Mesothelial cell of epicardium (in vitro differentiated cells): ENCODE measurements around the gene PRKACG. TPM values are rescaled to one million over a fixed set of nuclear protein-coding genes. Genes with fewer than 3 reads are reported as not detected.
"Not testable (repeated sequence)": the region's sequence is repeated elsewhere in the genome, so short reads cannot be mapped to it uniquely, and the experiment has no call there.

Experiments used
- DNase-seq, 2 experiments: peaks; one replicate each; pipeline ENCODE4 v3.0.0; 2021; ENCODE audit warnings: low spot score in 2 of 2; ENCODE audit not compliant: unreplicated experiment in 2 of 2
- H3K27ac Mint-ChIP-seq: 2 replicates; pipeline ENCODE4 v1.8.0; 2021; ENCODE audit warnings: mixed read lengths
- H3K27me3 Mint-ChIP-seq: 2 replicates; pipeline ENCODE4 v1.8.0; 2021; ENCODE audit warnings: low read depth, mixed read lengths
- H3K36me3 Mint-ChIP-seq: 2 replicates; pipeline ENCODE4 v1.8.0; 2021; ENCODE audit warnings: mixed read lengths
- H3K4me1 Mint-ChIP-seq: 2 replicates; pipeline ENCODE4 v1.8.0; 2021; ENCODE audit warnings: mixed read lengths
- H3K4me3 Mint-ChIP-seq: 2 replicates; pipeline ENCODE4 v1.8.0; 2021; ENCODE audit warnings: mild to moderate bottlenecking, moderate library complexity, mixed read lengths
- H3K9me3 Mint-ChIP-seq: 2 replicates; pipeline ENCODE4 v1.8.0; 2021; ENCODE audit warnings: mixed read lengths
- CTCF ChIP-seq: fragments of 200-600 bp; sonication (generic); IDR thresholded peaks from one replicate; pipeline ENCODE4 v1.5.0; 2021; ENCODE audit warnings: antibody characterized with exemption; ENCODE audit not compliant: unreplicated experiment
- total RNA-seq: library from RNA; stranded (reverse); gene quantifications from 3 replicates; pipeline ENCODE4 v1.2.1, GENCODE V29; 2021

The PRKACG gene
- not detected in 3 replicates for total RNA-seq

DNA sequence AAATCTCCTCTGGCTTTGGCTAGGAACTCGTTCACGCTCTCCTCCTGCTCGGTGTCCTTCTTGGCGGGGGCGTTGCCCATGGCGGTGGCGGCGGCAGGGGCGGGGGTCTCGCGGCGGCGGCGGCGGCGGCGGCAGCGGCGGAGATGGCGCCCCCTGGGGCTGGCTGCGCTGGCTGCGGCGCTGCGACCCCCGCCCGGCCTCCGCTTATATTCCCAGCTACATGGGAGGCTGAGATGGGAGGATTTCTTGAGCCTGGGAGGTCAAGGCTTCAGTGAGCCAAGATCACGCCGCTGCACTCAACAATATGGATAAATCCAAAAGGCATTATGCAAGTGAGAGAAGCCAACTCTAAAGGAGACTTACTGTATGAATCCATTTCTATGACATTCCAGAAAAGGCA, at the start of gene PRKACG:
TSS of gene PRKACG (minus strand) at position 101 of the 400 bp plus-strand sequence. CDS start at position 80, 21 bp downstream.
- no peak for TF ChIP-seq CTCF
- Mint-ChIP-seq H3K36me3 (no peaks in the 10 kb centered on the region), H3K9me3 (no peaks in the 10 kb centered on the region), H3K4me3 (no peak within 1 kb of the TSS), H3K27me3 (peaks cover 2% of the 10 kb centered on the region), H3K27ac (no peak within 1 kb of the TSS), H3K4me1 (no peaks in the 10 kb centered on the region)
- no peak for DNase-seq

DNA sequence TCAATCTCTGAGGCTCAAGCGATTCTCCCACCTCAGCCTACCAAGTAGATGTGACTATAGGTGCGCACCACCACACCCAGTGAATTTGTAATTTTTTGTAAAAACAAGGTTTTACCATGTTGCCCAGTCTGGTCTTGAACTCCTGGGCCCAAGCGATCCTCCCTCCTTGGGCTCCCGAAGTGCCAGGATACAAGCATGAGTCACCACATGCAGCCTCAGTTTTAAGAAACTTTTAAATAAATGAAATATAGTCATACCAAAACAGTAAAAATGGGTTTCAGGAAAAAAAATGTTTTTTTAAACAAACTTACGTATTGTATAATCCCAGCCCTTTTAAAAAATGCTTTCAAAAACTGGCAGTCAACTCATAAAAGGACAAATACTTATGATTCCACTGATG, 48.3 kb upstream of the PRKACG start:
- Mint-ChIP-seq H3K4me3 (no peak overlapping the region), H3K36me3 (peaks cover 33% of the 10 kb centered on the region), H3K27me3 (no peaks in the 10 kb centered on the region), H3K9me3 (no peaks in the 10 kb centered on the region), H3K27ac (no peak overlapping the region), H3K4me1 (no peaks in the 10 kb centered on the region)
- no peak for TF ChIP-seq CTCF
- DNase-seq, result no peak

DNA sequence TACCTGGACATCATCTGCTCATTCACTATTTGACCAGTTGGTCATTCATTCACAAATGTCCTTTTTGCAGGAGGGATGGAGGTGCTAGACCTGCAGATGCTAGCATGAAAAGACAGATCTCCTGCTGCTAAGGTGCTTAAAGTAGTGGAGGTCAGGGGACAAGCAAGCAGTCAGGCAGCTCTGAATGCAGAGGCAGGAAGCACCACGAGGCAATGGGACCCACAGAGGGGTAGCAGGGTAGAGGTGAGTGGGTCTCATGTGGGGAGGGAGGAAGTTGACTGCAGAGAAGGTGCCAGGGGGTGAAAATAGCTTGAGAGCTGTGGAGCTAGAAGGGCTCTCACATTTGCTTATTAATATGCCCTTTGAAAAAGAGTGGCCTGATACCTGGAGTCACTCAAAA, 46.9 kb upstream of the PRKACG start:
- H3K4me3 Mint-ChIP-seq, result no peak overlapping the region
- H3K27me3 Mint-ChIP-seq, result no peaks in the 10 kb centered on the region
- H3K4me1 Mint-ChIP-seq, result no peaks in the 10 kb centered on the region
- TF ChIP-seq CTCF, result no peak
- no peaks in the 10 kb centered on the region for H3K9me3 Mint-ChIP-seq
- peaks cover 32% of the 10 kb centered on the region for H3K36me3 Mint-ChIP-seq
- H3K27ac Mint-ChIP-seq, result no peak overlapping the region
- DNase-seq, result no peak

DNA sequence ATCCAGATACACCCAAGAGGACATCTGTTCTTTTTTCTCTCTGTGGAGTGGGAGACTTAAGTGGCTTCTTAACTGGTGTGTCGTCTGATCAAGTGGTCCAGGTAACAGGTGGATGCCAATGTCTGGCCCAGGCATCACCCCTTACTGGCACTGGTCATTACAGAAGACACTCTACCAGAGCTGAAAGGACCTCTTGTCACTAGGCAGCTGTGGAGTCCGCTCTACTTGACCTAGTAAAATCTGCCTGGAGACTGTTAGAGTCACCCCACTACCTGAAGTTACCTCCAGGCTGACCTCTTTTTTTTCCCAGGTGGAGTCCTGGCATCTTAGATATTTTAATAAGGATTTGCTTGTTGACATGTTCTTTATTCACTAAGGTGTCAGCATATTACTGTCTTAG, 44.2 kb upstream of the PRKACG start:
- H3K27ac Mint-ChIP-seq, result no peak overlapping the region
- H3K9me3 Mint-ChIP-seq, result no peaks in the 10 kb centered on the region
- H3K36me3 Mint-ChIP-seq, result peaks cover 26% of the 10 kb centered on the region
- DNase-seq, result no peak
- H3K27me3 Mint-ChIP-seq, result no peaks in the 10 kb centered on the region
- no peak for TF ChIP-seq CTCF
- H3K4me1 Mint-ChIP-seq, result no peaks in the 10 kb centered on the region
- no peak overlapping the region for H3K4me3 Mint-ChIP-seq

DNA sequence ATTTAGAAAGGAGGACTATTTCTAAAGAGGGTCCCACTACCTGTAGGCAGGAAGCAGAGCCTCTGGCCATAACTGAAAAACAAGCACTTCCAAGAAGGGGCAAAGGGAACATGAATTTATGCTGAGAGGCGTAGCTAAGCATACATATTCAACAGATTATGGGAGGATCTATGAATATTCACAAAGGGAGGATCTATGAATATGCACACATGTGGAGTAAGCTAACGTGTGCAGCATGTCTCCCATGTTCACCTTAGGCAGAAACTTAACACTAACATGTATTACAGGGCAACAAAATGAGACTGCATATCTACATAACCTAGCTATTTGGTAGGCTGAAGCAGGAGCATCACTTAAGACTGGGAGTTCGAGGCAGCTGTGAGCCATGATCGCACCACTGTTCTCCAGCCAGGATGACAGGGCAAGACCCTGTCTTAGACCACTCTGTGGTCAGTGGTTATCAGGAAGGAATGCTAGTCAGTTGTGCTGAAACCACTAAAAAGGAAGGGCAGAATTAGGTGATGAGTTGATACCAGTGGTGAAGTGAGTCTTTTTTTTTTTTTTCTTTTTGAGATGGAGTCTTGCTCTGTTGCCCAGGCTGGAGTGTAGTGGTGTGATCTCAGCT, 42.4 kb upstream of the PRKACG start:
- no peaks in the 10 kb centered on the region for H3K27me3 Mint-ChIP-seq
- no peaks in the 10 kb centered on the region for H3K4me1 Mint-ChIP-seq
- no peak overlapping the region for H3K4me3 Mint-ChIP-seq
- H3K36me3 Mint-ChIP-seq, result peaks cover 26% of the 10 kb centered on the region
- no peak overlapping the region for H3K27ac Mint-ChIP-seq
- TF ChIP-seq CTCF, result no peak
- H3K9me3 Mint-ChIP-seq, result no peaks in the 10 kb centered on the region
- DNase-seq, result no peak

DNA sequence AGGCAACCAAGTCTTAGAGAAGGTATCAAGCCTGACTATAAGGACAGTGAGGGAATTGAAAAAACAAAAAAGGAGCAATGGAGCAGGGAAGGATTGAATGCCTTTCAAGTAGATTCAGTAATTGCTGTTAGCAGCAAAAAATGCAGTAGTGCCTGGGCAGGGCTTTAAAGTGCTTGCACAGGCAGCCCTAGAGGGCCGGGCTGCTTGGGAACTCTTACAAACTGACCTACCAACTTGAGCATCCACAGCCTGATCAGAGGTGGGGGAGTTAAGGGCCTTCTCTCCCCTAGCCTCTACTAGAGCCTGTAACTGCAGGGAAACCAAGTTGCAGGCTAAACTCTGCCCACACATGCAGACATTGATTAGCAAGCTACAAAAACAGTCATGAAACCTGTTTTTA, 41.1 kb upstream of the PRKACG start:
- Mint-ChIP-seq H3K4me3 (no peak overlapping the region), H3K9me3 (no peaks in the 10 kb centered on the region), H3K27me3 (no peaks in the 10 kb centered on the region), H3K36me3 (peaks cover 21% of the 10 kb centered on the region), H3K27ac (no peak overlapping the region), H3K4me1 (no peaks in the 10 kb centered on the region)
- DNase-seq, result no peak
- TF ChIP-seq CTCF, result no peak

- DNase-seq, H3K27me3 Mint-ChIP-seq, H3K9me3 Mint-ChIP-seq, H3K4me3 Mint-ChIP-seq, H3K4me1 Mint-ChIP-seq, H3K27ac Mint-ChIP-seq: not testable (repeated sequence)
- peaks cover 16% of the 10 kb centered on the region for H3K36me3 Mint-ChIP-seq
These were observed 37.0 kb upstream of the PRKACG start for GRCh38 chr9:69050936-69051335.
